ENCODE data around the gene AXL. TPM values are rescaled to one million over a fixed set of nuclear protein-coding genes. Genes with fewer than 3 reads are reported as not detected.

AXL gene
- total RNA-seq, 1 donor from 2014 or later = 206 TPM

DNA sequence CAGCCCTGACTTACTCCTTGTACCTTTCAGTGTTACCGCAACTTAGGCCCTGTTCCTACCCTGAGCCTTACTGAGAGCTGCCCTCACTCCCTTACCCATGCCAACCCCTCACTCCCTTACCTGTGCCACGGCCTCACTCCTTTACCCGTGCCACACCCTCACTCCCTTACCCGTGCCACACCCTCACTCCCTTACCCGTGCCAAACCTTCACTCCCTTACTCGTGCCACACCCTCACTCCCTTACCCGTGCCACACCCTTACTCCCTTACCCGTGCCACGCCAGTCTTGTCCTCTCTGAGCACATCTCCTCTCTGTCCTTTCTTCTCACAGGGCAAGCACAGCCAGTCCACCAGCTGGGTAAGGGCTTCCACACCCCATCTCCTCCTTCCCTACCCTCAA is 20.3 kb downstream of the AXL start:
- TF ChIP-seq, protein P1, sequence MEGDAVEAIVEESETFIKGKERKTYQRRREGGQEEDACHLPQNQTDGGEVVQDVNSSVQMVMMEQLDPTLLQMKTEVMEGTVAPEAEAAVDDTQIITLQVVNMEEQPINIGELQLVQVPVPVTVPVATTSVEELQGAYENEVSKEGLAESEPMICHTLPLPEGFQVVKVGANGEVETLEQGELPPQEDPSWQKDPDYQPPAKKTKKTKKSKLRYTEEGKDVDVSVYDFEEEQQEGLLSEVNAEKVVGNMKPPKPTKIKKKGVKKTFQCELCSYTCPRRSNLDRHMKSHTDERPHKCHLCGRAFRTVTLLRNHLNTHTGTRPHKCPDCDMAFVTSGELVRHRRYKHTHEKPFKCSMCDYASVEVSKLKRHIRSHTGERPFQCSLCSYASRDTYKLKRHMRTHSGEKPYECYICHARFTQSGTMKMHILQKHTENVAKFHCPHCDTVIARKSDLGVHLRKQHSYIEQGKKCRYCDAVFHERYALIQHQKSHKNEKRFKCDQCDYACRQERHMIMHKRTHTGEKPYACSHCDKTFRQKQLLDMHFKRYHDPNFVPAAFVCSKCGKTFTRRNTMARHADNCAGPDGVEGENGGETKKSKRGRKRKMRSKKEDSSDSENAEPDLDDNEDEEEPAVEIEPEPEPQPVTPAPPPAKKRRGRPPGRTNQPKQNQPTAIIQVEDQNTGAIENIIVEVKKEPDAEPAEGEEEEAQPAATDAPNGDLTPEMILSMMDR (conservative IDR thresholded peaks at IDR 0.05; ENCODE audit: low read depth, low read length) = no peak

DNA sequence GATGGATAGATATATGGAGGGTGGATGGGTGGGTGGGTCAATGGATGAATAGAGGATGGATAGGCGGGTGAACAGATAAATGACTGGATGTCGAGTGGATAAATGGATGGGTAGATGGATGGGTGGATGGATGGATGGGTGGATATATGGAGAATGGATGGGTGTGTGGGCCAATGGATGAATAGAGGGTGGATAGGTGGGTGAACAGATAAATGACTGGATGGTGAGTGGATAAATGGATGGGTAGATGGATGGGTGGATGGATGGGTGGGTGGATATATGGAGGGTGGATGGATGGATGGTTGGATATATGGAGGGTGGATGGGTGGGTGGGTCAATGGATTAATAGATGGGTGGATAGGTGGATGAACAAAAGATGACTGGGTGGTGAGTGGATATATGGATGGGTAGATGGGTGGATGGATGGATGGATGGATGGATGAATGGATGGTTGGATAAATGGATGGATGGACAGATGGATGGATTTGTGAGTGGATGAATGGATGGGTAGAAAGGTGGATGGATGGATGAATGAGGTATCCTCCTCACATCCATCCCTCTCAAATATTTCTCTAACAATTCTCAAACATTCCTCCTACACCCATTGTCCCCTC is 21.0 kb downstream of the AXL start:
- TF ChIP-seq, protein P1 (conservative IDR thresholded peaks at IDR 0.05; ENCODE audit: low read depth, low read length) = no peak
- no peak for DNase-seq (ENCODE audit: low read depth)
- no peak overlapping the region for H3K4me3 ChIP-seq (ENCODE audit: low read depth, low read length)

More for the DNA sequence above, 20.3 kb downstream of the AXL start:
- H3K4me3 ChIP-seq (ENCODE audit: low read depth, low read length) = no peak overlapping the region
- no peak for DNase-seq (ENCODE audit: low read depth)

DNA sequence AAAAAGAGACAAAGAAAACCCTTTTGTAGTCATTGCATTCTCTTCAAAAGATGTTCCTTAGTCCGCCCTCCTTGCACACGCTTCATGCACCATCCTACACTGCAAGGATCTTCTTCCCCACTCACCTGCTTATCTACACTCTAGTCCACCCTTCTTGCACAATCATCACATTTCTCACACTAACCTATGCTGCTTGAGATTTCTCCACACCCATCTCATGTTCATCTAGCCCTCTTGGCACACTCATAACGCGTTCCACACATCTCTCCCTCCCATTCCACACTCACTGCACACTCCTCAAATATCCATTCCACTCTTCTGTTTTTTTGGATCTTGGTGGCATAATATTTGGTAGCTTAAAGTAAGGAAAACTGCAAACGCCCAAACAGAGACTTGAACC is 22.8 kb downstream of the AXL start:
- TF ChIP-seq, protein P1 (conservative IDR thresholded peaks at IDR 0.05; ENCODE audit: low read depth, low read length) = no peak
- no peak overlapping the region for H3K4me3 ChIP-seq (ENCODE audit: low read depth, low read length)
- no peak for DNase-seq (ENCODE audit: low read depth)

DNA sequence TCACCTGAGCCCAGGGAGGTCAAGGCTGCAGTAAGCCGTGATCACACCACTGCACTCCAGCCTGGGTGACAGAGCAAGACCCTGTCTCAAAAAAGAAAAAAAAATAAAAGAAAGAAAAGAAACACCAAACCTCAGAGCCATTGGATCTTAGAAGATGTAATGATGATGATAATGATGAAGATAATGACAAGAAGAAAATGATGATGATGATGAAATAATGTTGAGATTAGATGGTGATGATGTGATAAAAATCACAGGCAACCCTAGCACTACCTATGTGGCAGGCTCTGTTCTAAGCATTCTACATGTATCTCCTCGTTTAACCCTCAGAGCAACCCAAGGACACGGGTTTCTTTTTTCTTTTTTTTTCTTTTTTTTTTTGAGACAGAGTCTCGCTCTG is 25.1 kb downstream of the AXL start:
- no peak for DNase-seq (ENCODE audit: low read depth)
- TF ChIP-seq, protein P1 (conservative IDR thresholded peaks at IDR 0.05; ENCODE audit: low read depth, low read length) = no peak
- no peak overlapping the region for H3K4me3 ChIP-seq (ENCODE audit: low read depth, low read length)

DNA sequence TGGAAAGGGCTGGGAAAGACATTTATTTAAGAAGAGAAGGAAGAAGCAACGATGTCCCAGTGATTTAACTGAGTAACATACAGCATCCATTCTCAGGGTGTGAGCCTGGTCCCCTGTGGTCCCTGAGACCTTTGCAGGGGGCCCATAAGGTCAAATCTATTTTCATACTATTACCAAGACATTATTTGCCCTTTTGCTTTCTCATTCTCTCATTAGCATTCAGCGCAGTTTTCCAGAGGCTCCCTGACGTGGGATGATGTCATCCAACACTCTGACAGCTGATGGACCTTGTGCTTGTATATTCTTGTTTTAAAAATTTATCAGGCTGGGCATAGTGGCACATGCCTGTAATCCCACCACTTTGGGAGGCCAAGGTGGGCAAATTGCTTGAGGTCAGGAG is 26.8 kb downstream of the AXL start:
- no peak for DNase-seq (ENCODE audit: low read depth)
- TF ChIP-seq, protein P1 (conservative IDR thresholded peaks at IDR 0.05; ENCODE audit: low read depth, low read length) = no peak

DNA sequence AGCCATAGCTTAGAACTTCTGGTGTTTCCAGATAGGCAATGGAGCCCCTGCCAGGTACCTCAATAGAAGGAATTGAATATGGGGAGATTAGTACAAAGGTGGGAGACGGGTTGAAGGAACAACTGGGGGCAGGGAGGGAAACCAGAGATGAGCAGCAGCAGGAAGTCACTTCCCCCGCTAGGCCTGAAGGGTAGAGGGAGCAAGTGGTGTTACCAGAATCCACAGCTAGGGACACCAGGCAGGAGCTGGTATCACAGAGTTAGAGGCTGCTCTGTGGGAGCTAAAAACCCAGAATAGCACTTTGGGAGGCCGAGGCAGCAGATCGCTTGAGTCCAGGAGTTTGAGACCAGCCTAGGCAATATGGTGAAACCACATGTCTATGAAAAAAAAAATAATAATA is 29.9 kb downstream of the AXL start:
- H3K4me3 ChIP-seq (ENCODE audit: low read depth, low read length) = no peak overlapping the region
- TF ChIP-seq, protein P1 (conservative IDR thresholded peaks at IDR 0.05; ENCODE audit: low read depth, low read length) = no peak
- no peak for DNase-seq (ENCODE audit: low read depth)

More for the DNA sequence above, 26.8 kb downstream of the AXL start:
- no peak overlapping the region for H3K4me3 ChIP-seq (ENCODE audit: low read depth, low read length)

Data from epithelial cell of proximal tubule (primary cell).